Gastrocnemius medialis (tissue), 4 donors: ENCODE data around the gene SLX4IP.

Source experiments
- CTCF ChIP-seq, 5 experiments: fragments of 450-650 bp in 3 of 5; fragments of 200-600 bp in 2 of 5; sonication (generic) in 2 of 5; IDR thresholded peaks in 4 of 5; conservative IDR thresholded peaks in 1 of 5; 1 replicate in 4 of 5; 2 replicates in 1 of 5; pipeline ENCODE4 v1.5.1; 2016 to 2019; ENCODE audit warnings: antibody characterized with exemption in 5 of 5, mild to moderate bottlenecking in 3 of 5, moderate library complexity in 3 of 5
- POLR2A ChIP-seq, 2 donors: fragments of 450-650 bp; IDR thresholded peaks; one replicate each; pipeline ENCODE4 v1.6.1; 2017; ENCODE audit warnings: antibody characterized with exemption in 2 of 2, mild to moderate bottlenecking in 2 of 2, moderate library complexity in 2 of 2

GRCh38 chr20:10581823-10582222, 146.7 kb downstream of the SLX4IP start:
- TF ChIP-seq CTCF (IDR thresholded peaks at IDR 0.05 in 4 of 5, conservative IDR thresholded peaks at IDR 0.05 in 1 of 5) = no peak
- no peak for TF ChIP-seq POLR2A (IDR thresholded peaks at IDR 0.05)
